K562 (cell line): ENCODE results near the gene CFAP298. TPM values are rescaled to one million over a fixed set of nuclear protein-coding genes. Genes with fewer than 3 reads are reported as not detected.

Experiments used
- ARID4B ChIP-seq: sonication (generic); formaldehyde crosslinking; IDR thresholded peaks from 2 replicates; pipeline ENCODE4 v1.8.0; 2022; ENCODE audit warnings: mild to moderate bottlenecking, missing genetic modification reagents
- BACH1 ChIP-seq: fragments of 200-800 bp; sonication (Bioruptor generic); IDR thresholded peaks from 2 replicates; pipeline ENCODE4 v1.6.1; 2016; ENCODE audit warnings: missing genetic modification characterization, missing compliant biosample characterization
- BRF2 ChIP-seq: IDR thresholded peaks from 3 replicates; pipeline ENCODE4 v1.6.1; 2011; ENCODE audit warnings: borderline replicate concordance, mild to moderate bottlenecking; ENCODE audit not compliant: insufficient read length, insufficient read depth
- EHMT2 ChIP-seq: fragments of 450-650 bp; IDR thresholded peaks from 2 replicates; pipeline ENCODE4 v1.6.1; 2018; ENCODE audit warnings: antibody characterized with exemption
- FOS ChIP-seq: IDR thresholded peaks from 3 replicates; pipeline ENCODE4 v1.6.1; 2011; ENCODE audit not compliant: insufficient read length; ENCODE audit errors: extremely low read depth
- LEF1 ChIP-seq: fragments of 450-650 bp; IDR thresholded peaks from 2 replicates; pipeline ENCODE4 v1.6.1; 2016; ENCODE audit warnings: mild to moderate bottlenecking
- MYC ChIP-seq, 2 experiments: fragments of 250-450 bp in 1 of 2; sonication (Bioruptor Pico) in 1 of 2; IDR thresholded peaks; 2 replicates each; pipeline versions ENCODE4 v1.5.1 to v1.6.1; 2012 to 2021; ENCODE audit warnings: low read depth in 2 of 2, borderline replicate concordance in 1 of 2, improper control_type of control experiment in 1 of 2, low read length in 1 of 2, mild to moderate bottlenecking in 1 of 2, moderate library complexity in 1 of 2
- NBN ChIP-seq: fragments of 450-650 bp; IDR thresholded peaks from 2 replicates; pipeline ENCODE4 v1.6.1; 2016; ENCODE audit warnings: low read depth, mild to moderate bottlenecking
- OTX1 ChIP-seq: fragments of 450-650 bp; formaldehyde crosslinking; IDR thresholded peaks from 2 replicates; pipeline ENCODE4 v1.4.0; 2022; ENCODE audit warnings: mild to moderate bottlenecking
- SMARCB1 ChIP-seq: IDR thresholded peaks from 2 replicates; pipeline ENCODE4 v1.6.1; 2011; ENCODE audit warnings: improper control_type of control experiment, low read depth; ENCODE audit not compliant: insufficient read length
- SP2 ChIP-seq: IDR thresholded peaks from 2 replicates; pipeline ENCODE4 v1.6.1; 2011; ENCODE audit warnings: mild to moderate bottlenecking, low read depth, low read length, moderate library complexity; ENCODE audit not compliant: poor library complexity, severe bottlenecking; ENCODE audit errors: extremely low read depth
- TBL1XR1 ChIP-seq, 2 experiments: IDR thresholded peaks; 2 replicates each; pipeline ENCODE4 v1.6.1; 2012; ENCODE audit warnings: improper control_type of control experiment in 2 of 2, low read length in 2 of 2, mild to moderate bottlenecking in 1 of 2
- TCF7L2 ChIP-seq: fragments of 150-350 bp; IDR thresholded peaks from 2 replicates; pipeline ENCODE4 v1.6.1; 2016; ENCODE audit warnings: low read depth, mild to moderate bottlenecking, low read length, moderate library complexity
- TRIM28 ChIP-seq: fragments of 450-650 bp; IDR thresholded peaks from 2 replicates; pipeline ENCODE4 v1.6.1; 2017
- ZNF165 ChIP-seq: fragments of 250-450 bp; sonication (Bioruptor Pico); IDR thresholded peaks from 2 replicates; pipeline ENCODE4 v1.4.0; 2020; ENCODE audit warnings: borderline replicate concordance
- ZNF41 ChIP-seq: fragments of 250-450 bp; sonication (Bioruptor Pico); conservative IDR thresholded peaks from 2 replicates; pipeline ENCODE4 v1.4.0; 2020; ENCODE audit warnings: mild to moderate bottlenecking
- polyA plus RNA-seq, 8 experiments: library from polyadenylated mRNA; depleted of rRNA in 4 of 8; stranded (reverse) in 5 of 8; unstranded in 3 of 8; fragments of >200 nt; fragmentation: Nextera tagmentation in 2 of 8; fragmentation: Illumina TruSeq in 1 of 8; extraction: Ambion mirVana in 2 of 8; extraction: Trizol in 1 of 8; gene quantifications; 2 replicates each; pipeline versions ENCODE4 v1.2.1 to v1.2.3, GENCODE V29; 2011 to 2014; ENCODE audit warnings: inconsistent platforms in 1 of 8, missing spikeins in 1 of 8
- total RNA-seq, 7 experiments: library from RNA; depleted of rRNA in 6 of 7; stranded (reverse); fragments of >200 nt in 6 of 7; fragmentation: Illumina TruSeq in 2 of 7; extraction: Trizol in 2 of 7; gene quantifications; 2 replicates each; pipeline versions ENCODE4 v1.2.1 to v1.2.3, GENCODE V29; 2011 to 2021; ENCODE audit warnings: low replicate concordance in 1 of 7
- TF ChIP-seq, protein P1 (sequence below): fragments of 250-450 bp; sonication (Bioruptor Pico); IDR thresholded peaks from 2 replicates; pipeline ENCODE4 v1.4.0; 2020; ENCODE audit warnings: mild to moderate bottlenecking, moderate library complexity

The CFAP298 gene
- total and polyA plus RNA-seq, 9 of the 15 experiments (the other 6 are each of a cell fraction or from before 2014, with no cell fraction given) = 31.4 to 178 (median 89.7) TPM

DNA sequence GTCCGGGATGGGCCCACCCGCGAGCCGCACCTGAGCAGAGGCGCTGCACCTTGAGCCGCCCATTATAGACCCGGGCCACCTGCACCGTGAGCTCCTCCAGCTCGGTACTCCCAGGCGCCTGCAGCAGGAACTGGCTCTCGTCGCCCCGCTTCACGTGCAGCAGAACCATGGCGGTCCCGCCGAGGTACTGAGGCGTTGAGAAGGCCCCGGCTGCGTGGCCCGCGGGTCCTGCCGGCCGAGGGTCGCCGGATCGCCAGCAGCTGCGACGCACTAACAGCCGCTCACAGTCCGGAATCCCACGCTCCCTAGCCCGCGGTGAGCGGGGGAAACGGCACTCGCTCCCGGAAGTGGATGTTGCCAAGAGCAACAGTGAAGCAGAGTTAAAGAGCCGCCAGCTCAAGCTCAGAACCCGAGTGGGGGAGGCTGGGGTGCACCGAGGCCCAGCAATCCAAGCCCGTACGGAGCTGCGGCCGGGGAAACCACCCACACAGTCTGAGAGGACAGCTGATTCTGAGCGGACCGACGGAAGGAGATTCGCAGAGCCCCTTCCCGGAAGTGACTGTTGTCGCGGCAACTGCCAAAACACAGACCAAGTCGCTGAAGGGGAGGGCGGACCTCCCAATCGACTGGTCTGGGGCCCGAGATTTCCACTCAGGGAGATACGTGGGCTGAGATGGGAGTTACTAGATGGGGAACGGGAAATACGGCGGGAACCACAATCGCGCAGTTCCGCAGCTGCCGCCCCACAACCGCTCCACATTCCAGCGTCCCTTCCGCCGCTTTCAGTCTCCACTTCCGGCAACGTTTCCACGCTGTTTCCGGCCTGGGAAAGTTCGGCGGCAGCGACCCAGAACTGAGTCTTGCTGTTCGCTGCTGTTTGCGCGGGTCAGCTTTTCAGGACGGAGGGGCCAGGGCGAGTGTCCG lies at the start of gene CFAP298 (continued):
- TF ChIP-seq TBL1XR1 (IDR thresholded peaks at IDR 0.05; ENCODE audit: low read length in 2 of 2) (peak; percentile 52 to 54; a peak in 1 of 4 replicates), SP2 (peak; percentile 16), TRIM28 (peak; percentile 70; the same call in 1 of the 2 replicates), BRF2 (no peak), NBN (0 out of 2 replicates have a peak, but pooled peaks have one; percentile 55), SMARCB1 (no peak), OTX1 (no peak), ZNF41 (CRISPR knock-in tag) (no peak), ARID4B (CRISPR knock-in tag) (peak; percentile 99), MYC (IDR thresholded peaks at IDR 0.05; ENCODE audit: low read depth, low read length) (peak; percentile 51; the same call in 1 of the 2 replicates), MYC (CRISPR knock-in tag; IDR thresholded peaks at IDR 0.05; ENCODE audit: borderline replicate concordance, low read depth) (peak; percentile 76; the same call in 1 of the 2 replicates), BACH1 (no peak), LEF1 (peak; percentile 50; the same call in 1 of the 2 replicates), FOS (no peak), EHMT2 (no peak; the same call in 1 of the 2 replicates), ZNF165 (CRISPR knock-in tag) (no peak), TCF7L2 (no peak)
- TF ChIP-seq, protein P1, sequence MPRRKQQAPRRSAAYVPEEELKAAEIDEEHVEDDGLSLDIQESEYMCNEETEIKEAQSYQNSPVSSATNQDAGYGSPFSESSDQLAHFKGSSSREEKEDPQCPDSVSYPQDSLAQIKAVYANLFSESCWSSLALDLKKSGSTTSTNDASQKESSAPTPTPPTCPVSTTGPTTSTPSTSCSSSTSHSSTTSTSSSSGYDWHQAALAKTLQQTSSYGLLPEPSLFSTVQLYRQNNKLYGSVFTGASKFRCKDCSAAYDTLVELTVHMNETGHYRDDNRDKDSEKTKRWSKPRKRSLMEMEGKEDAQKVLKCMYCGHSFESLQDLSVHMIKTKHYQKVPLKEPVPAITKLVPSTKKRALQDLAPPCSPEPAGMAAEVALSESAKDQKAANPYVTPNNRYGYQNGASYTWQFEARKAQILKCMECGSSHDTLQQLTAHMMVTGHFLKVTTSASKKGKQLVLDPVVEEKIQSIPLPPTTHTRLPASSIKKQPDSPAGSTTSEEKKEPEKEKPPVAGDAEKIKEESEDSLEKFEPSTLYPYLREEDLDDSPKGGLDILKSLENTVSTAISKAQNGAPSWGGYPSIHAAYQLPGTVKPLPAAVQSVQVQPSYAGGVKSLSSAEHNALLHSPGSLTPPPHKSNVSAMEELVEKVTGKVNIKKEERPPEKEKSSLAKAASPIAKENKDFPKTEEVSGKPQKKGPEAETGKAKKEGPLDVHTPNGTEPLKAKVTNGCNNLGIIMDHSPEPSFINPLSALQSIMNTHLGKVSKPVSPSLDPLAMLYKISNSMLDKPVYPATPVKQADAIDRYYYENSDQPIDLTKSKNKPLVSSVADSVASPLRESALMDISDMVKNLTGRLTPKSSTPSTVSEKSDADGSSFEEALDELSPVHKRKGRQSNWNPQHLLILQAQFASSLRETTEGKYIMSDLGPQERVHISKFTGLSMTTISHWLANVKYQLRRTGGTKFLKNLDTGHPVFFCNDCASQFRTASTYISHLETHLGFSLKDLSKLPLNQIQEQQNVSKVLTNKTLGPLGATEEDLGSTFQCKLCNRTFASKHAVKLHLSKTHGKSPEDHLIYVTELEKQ = no peak
